OCI-LY7 (cell line): ENCODE data around the gene LRRC56.

Experiments used
- EZH2phosphoT487 ChIP-seq: fragments of 200-600 bp; sonication (generic); IDR thresholded peaks from 2 replicates; pipeline ENCODE4 v1.6.1; 2018; ENCODE audit warnings: low read depth, borderline replicate concordance, mild to moderate bottlenecking, mixed run types, antibody characterized with exemption, low read length, moderate library complexity, mixed read lengths
- TF ChIP-seq, protein P1 (sequence below): fragments of 200-600 bp; sonication (generic); conservative IDR thresholded peaks from 2 replicates; pipeline ENCODE4 v1.5.1; 2014; ENCODE audit warnings: mild to moderate bottlenecking, antibody characterized with exemption, low read length, moderate library complexity, mixed read lengths

- TF ChIP-seq, protein P1, sequence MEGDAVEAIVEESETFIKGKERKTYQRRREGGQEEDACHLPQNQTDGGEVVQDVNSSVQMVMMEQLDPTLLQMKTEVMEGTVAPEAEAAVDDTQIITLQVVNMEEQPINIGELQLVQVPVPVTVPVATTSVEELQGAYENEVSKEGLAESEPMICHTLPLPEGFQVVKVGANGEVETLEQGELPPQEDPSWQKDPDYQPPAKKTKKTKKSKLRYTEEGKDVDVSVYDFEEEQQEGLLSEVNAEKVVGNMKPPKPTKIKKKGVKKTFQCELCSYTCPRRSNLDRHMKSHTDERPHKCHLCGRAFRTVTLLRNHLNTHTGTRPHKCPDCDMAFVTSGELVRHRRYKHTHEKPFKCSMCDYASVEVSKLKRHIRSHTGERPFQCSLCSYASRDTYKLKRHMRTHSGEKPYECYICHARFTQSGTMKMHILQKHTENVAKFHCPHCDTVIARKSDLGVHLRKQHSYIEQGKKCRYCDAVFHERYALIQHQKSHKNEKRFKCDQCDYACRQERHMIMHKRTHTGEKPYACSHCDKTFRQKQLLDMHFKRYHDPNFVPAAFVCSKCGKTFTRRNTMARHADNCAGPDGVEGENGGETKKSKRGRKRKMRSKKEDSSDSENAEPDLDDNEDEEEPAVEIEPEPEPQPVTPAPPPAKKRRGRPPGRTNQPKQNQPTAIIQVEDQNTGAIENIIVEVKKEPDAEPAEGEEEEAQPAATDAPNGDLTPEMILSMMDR: no peak
- TF ChIP-seq EZH2phosphoT487: no peak
Observed at GRCh38 chr11:502288-503178, 34.8 kb upstream of the LRRC56 start.
